NCI-H748 (cell line): Measurements from ENCODE around the gene MMD2.
A peak's percentile ranks its signal among the peaks of the same experiment; 100 is the strongest.
"Not testable (repeated sequence)": the region's sequence is repeated elsewhere in the genome, so short reads cannot be mapped to it uniquely, and the experiment has no call there.

Source experiments
- DNase-seq: peaks from one replicate; lab custom pipeline; 2025; ENCODE audit not compliant: unreplicated experiment; lab: John Stamatoyannopoulos, UW

MMD2 gene

DNA sequence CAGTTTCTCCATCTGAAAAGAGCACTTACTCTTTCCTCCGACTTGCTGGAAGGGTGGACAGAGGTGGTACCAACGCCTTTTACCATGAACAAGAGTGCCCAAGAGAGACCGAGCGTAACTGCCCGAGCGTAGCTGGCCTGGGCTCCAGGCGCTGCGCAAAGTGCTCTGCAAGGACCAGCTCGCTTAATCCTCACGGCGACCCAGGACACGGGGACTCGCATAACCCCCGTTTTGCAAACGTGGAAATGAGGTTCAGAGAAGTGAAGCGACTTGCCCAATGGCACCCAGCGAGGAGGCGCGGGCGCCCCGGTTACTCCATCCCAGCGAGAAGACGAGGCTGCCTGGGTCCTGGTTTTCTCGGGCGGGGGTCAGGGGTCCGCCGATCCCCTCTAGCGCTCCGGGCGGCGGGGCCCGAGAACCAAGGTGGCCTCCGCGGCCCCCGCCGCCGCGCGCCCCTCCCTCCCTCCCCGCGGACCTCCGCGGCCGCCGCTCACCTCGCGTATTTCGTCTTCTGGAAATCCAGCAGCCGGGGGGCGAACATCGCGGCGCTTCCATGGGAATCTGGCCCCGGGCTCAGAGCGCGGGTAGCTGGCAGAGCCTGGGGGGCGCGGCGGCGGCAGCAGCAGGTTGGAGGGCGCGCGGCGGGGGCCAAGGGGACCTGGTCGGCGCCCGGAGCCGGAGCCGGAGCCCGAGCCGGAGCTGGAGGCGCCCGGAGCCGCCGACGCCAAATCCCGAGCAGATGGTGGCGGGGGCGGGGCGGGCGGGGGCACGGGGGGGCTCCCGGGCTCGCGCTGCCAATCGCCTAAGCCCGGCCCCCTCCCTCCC is at the start of gene MMD2:
Gene MMD2, minus strand, starts transcription at position 711 of the 825 bp plus-strand sequence. Its CDS starts 170 bp downstream, at position 541.
- DNase-seq: peak; percentile 57

- DNase-seq: no peak
These were observed 46.1 kb upstream of the MMD2 start for GRCh38 chr7:5005066-5005465.

- no peak for DNase-seq
These were observed 42.9 kb upstream of the MMD2 start for GRCh38 chr7:5001911-5002310.

DNA sequence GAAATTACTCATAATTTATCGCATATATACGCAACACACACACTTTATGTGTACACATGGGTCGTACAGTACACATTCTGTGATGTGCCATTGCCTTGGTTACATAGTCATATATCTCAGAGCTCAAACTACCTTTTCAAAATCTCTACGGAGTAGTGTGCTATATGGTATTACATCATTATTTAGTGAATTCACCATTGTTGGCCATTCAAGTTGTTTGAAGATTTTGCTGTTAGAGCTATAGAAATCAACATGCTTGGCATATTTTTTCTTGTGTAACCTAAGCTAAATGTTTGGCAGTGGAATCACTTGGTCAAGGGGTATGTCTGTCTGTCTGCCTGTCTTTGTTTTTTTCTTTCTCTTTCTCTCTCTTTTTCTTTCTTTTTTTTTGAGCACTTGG is 42.0 kb upstream of the MMD2 start:
- DNase-seq: no peak

DNA sequence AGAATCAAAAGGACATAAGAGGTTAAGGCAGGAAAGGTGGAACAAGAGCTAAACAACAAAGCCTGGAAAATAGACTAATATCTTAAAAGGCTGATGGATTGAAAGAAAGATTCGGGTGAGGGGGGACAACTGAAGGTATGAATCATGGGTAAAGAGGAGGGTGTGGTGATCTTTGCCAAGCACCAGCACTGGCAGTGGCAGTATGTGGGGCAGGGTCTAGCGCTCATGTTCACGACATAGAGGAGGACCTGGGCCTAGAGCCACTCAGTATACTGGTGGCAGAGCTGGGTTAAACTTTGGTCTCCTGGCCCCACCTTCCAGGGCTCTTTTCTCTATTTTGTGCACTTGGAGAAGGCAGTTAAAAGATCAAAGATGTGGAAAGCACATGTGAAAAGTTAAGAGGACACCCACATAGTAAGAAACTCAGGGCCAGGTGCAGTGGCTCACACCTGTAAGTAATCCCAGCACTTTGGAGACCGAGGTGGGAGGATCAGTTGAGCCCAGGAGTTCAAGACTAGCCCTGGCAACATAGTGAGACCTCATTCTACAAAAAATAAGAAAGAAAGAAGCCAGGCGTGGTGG is 40.5 kb upstream of the MMD2 start:
- DNase-seq: no peak

GRCh38 chr7:4998910-4999309 is 39.9 kb upstream of the MMD2 start:
- DNase-seq: no peak

DNA sequence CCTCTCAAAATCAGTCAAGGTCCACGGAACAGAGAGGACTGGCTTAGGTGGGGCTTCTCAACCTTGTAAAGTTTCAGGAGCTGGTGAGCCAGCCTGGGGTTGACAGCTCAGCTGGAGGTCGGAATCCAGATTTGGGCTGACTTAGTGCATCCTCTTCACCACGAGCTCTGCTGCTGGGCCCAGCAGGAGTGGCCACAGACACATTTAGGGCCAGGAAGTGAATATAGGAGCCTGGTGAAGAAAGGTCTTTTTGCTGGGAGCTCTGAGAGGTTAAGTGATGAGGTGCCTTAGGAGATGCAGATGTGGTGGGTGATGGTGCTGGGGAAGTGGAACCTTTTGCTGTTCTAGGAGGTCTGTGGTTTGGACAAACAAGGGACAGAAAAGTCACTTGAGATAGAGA is 39.3 kb upstream of the MMD2 start:
- no peak for DNase-seq

- DNase-seq: no peak
These were observed 37.8 kb upstream of the MMD2 start for GRCh38 chr7:4996696-4997222.

- DNase-seq: no peak
These were observed 36.5 kb upstream of the MMD2 start for GRCh38 chr7:4995429-4995969.

- DNase-seq: no peak
These were observed 34.5 kb upstream of the MMD2 start for GRCh38 chr7:4993471-4993870.

- DNase-seq: not testable (repeated sequence)
These were observed 23.8 kb upstream of the MMD2 start for GRCh38 chr7:4982741-4983140.

GRCh38 chr7:4981295-4981890 is 22.4 kb upstream of the MMD2 start:
- DNase-seq: not testable (repeated sequence)

GRCh38 chr7:4975626-4976025 is 16.6 kb upstream of the MMD2 start:
- DNase-seq: not testable (repeated sequence)

GRCh38 chr7:4973728-4974198 is 14.8 kb upstream of the MMD2 start:
- peak; percentile 95 for DNase-seq

DNA sequence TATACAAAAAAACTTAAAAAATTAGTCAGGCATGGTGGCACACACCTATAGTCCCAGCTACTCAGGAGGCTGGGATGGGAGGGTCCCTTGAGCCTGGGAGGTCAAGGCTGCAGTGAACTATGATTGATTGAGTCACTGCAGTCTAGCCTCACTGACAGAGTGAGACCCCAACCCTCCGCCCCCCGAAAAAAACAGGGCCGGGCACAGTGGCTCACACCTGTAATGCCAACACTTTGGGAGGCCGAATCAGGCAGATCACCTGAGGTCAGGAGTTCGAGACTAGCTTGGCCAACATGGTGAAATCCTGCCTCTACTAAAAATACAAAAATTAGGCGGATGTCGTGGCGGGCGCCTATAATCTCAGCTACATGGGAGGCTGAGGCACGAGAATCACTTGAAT is 13.5 kb upstream of the MMD2 start:
- not testable (repeated sequence) for DNase-seq

- no peak for DNase-seq
These were observed 6.5 kb upstream of the MMD2 start for GRCh38 chr7:4965295-4966022.

- no peak for DNase-seq
These were observed 5.5 kb upstream of the MMD2 start for GRCh38 chr7:4964506-4964905.

- no peak for DNase-seq
These were observed 4.1 kb upstream of the MMD2 start for GRCh38 chr7:4962872-4963775.

DNA sequence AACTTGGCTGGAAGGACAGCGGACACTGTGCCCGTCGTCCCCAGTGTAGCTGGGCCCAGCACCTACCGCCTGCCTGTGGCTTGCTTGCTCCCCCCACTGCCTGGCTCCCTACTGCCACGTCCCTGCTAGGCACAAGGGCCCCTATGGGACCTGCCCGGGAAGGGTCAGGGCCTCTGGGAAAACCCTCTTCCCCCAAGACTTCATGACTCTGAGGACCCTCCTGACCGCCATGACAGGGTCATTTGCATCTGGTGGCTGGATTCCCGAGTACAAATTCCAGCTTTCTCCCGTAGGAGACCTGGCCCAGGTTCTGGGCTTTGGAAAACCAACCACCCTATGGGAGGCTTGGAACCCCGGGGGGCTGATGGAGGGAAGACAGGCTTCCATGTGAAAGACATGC is 1.4 kb upstream of the MMD2 start:
- DNase-seq: no peak

- DNase-seq: no peak
These were observed 906 bp upstream of the MMD2 start for GRCh38 chr7:4959893-4960292.
